ENCODE data around the gene GNAI2. TPM values are rescaled to one million over a fixed set of nuclear protein-coding genes. Genes with fewer than 3 reads are reported as not detected.

Gene GNAI2
- polyA plus RNA-seq, 1 of the 3 experiments (the other 2 are of a cell fraction), result 649 TPM

DNA sequence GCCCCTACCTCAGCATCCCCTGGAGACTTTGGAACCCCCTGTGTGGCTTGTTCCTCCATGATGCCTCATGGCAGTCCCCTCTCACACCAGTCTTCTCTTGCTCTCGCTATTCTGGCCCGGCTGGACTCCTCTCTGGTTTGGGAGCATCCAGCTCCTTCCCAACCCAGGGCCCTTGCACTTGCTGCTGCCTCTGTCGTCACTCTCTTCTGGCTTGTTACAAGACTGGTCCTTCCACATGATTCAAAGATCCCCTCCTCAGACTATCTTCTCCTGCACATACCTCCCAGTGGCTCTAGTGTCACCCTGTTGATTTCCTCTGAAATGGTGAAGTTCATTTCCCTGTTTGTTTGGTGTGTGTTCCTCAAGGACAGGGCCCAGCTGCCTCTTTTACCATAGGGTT is 6.5 kb upstream of the GNAI2 start:
- 97% methylated on average over 3 of the region's 3 CpGs for WGBS (ENCODE audit: low lambda C conversion rate)
- Histone ChIP-seq H3K79me2 (ENCODE audit: insufficient read depth) (no peaks in the 10 kb centered on the region), H3K27me3 (ENCODE audit: insufficient read depth) (no peaks in the 10 kb centered on the region; the same call in 1 of the 2 replicates), H4K20me1 (ENCODE audit: insufficient read depth) (no peaks in the 10 kb centered on the region), H3K9ac (no peak overlapping the region), H3K9me3 (no peaks in the 10 kb centered on the region), H3K36me3 (replicated peaks in 1 of 2; ENCODE audit: control insufficient read depth in 1 of 2, insufficient read depth in 2 of 2, low read length in 1 of 2) (no peaks in the 10 kb centered on the region), H3F3A (replicated peaks; ENCODE audit: insufficient read depth) (peaks cover 3% of the 10 kb centered on the region), H3K4me2 (no peak overlapping the region), H3K4me1 (ENCODE audit: control insufficient read depth in 1 of 2, insufficient read depth in 2 of 2, low read depth in 1 of 2, low read length in 1 of 2) (peaks cover 0 to 9% of the 10 kb centered on the region in 2 experiments; a peak in 1 of 4 replicates), H2AFZ (ENCODE audit: low read depth) (no peak overlapping the region), H3K27ac (ENCODE audit: low read depth in 2 of 2, low read length in 1 of 2) (no peak overlapping the region), H3K9me2 (no peaks in the 10 kb centered on the region), H3K4me3 (ENCODE audit: low read depth in 2 of 2, low read length in 1 of 2) (no peak overlapping the region)
- no peak for DNase-seq
- ChIA-PET CTCF (interaction anchor here (1.1 to 61.6 kb wide), 8 partner anchors 19 to 384 kb away, joined by 3 to 1375 read pairs (median 78); partner anchors contain the start of genes GNAI2, GNAT1, LSMEM2 and SEMA3B), POLR2A (no interaction called here)
- TF ChIP-seq POLR2AphosphoS5 (IDR thresholded peaks at IDR 0.05; ENCODE audit: low read depth, low read length) (no peak), FOSL2 (IDR thresholded peaks at IDR 0.05; ENCODE audit: borderline replicate concordance, low read depth) (no peak), RFX5 (IDR thresholded peaks at IDR 0.05; ENCODE audit: low read length) (no peak), NRF1 (IDR thresholded peaks at IDR 0.05; ENCODE audit: low read depth, low read length) (no peak), CHD2 (IDR thresholded peaks at IDR 0.05; ENCODE audit: low read length, partially characterized antibody) (no peak), RAD21 (IDR thresholded peaks at IDR 0.05; ENCODE audit: low read length) (no peak), FOXM1 (IDR thresholded peaks at IDR 0.05; ENCODE audit: low read depth) (no peak), YY1 (IDR thresholded peaks at IDR 0.05; ENCODE audit: low read depth) (no peak), GABPA (IDR thresholded peaks at IDR 0.05; ENCODE audit: low read depth) (no peak), RXRA (IDR thresholded peaks at IDR 0.05; ENCODE audit: borderline replicate concordance, low read depth) (no peak), MEF2A (IDR thresholded peaks at IDR 0.05; ENCODE audit: borderline replicate concordance, low read depth) (no peak), EZH2phosphoT487 (IDR thresholded peaks at IDR 0.05; ENCODE audit: borderline replicate concordance, low read depth) (no peak), RCOR1 (IDR thresholded peaks at IDR 0.05; ENCODE audit: low read length) (no peak), GATA2 (CRISPR knock-in tag; IDR thresholded peaks at IDR 0.05) (no peak)
- TF ChIP-seq, protein P1, sequence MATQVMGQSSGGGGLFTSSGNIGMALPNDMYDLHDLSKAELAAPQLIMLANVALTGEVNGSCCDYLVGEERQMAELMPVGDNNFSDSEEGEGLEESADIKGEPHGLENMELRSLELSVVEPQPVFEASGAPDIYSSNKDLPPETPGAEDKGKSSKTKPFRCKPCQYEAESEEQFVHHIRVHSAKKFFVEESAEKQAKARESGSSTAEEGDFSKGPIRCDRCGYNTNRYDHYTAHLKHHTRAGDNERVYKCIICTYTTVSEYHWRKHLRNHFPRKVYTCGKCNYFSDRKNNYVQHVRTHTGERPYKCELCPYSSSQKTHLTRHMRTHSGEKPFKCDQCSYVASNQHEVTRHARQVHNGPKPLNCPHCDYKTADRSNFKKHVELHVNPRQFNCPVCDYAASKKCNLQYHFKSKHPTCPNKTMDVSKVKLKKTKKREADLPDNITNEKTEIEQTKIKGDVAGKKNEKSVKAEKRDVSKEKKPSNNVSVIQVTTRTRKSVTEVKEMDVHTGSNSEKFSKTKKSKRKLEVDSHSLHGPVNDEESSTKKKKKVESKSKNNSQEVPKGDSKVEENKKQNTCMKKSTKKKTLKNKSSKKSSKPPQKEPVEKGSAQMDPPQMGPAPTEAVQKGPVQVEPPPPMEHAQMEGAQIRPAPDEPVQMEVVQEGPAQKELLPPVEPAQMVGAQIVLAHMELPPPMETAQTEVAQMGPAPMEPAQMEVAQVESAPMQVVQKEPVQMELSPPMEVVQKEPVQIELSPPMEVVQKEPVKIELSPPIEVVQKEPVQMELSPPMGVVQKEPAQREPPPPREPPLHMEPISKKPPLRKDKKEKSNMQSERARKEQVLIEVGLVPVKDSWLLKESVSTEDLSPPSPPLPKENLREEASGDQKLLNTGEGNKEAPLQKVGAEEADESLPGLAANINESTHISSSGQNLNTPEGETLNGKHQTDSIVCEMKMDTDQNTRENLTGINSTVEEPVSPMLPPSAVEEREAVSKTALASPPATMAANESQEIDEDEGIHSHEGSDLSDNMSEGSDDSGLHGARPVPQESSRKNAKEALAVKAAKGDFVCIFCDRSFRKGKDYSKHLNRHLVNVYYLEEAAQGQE (IDR thresholded peaks at IDR 0.05; ENCODE audit: low read depth, low read length), result no peak
- TF ChIP-seq, protein P2, sequence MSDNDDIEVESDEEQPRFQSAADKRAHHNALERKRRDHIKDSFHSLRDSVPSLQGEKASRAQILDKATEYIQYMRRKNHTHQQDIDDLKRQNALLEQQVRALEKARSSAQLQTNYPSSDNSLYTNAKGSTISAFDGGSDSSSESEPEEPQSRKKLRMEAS (IDR thresholded peaks at IDR 0.05; ENCODE audit: low read depth), result no peak
- TF ChIP-seq, protein P3, sequence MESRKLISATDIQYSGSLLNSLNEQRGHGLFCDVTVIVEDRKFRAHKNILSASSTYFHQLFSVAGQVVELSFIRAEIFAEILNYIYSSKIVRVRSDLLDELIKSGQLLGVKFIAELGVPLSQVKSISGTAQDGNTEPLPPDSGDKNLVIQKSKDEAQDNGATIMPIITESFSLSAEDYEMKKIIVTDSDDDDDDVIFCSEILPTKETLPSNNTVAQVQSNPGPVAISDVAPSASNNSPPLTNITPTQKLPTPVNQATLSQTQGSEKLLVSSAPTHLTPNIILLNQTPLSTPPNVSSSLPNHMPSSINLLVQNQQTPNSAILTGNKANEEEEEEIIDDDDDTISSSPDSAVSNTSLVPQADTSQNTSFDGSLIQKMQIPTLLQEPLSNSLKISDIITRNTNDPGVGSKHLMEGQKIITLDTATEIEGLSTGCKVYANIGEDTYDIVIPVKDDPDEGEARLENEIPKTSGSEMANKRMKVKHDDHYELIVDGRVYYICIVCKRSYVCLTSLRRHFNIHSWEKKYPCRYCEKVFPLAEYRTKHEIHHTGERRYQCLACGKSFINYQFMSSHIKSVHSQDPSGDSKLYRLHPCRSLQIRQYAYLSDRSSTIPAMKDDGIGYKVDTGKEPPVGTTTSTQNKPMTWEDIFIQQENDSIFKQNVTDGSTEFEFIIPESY (IDR thresholded peaks at IDR 0.05; ENCODE audit: borderline replicate concordance, low read depth), result no peak
- TF ChIP-seq, protein P4, sequence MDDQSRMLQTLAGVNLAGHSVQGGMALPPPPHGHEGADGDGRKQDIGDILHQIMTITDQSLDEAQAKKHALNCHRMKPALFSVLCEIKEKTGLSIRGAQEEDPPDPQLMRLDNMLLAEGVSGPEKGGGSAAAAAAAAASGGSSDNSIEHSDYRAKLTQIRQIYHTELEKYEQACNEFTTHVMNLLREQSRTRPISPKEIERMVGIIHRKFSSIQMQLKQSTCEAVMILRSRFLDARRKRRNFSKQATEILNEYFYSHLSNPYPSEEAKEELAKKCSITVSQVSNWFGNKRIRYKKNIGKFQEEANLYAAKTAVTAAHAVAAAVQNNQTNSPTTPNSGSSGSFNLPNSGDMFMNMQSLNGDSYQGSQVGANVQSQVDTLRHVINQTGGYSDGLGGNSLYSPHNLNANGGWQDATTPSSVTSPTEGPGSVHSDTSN (IDR thresholded peaks at IDR 0.05), result no peak
- TF ChIP-seq, protein P5, sequence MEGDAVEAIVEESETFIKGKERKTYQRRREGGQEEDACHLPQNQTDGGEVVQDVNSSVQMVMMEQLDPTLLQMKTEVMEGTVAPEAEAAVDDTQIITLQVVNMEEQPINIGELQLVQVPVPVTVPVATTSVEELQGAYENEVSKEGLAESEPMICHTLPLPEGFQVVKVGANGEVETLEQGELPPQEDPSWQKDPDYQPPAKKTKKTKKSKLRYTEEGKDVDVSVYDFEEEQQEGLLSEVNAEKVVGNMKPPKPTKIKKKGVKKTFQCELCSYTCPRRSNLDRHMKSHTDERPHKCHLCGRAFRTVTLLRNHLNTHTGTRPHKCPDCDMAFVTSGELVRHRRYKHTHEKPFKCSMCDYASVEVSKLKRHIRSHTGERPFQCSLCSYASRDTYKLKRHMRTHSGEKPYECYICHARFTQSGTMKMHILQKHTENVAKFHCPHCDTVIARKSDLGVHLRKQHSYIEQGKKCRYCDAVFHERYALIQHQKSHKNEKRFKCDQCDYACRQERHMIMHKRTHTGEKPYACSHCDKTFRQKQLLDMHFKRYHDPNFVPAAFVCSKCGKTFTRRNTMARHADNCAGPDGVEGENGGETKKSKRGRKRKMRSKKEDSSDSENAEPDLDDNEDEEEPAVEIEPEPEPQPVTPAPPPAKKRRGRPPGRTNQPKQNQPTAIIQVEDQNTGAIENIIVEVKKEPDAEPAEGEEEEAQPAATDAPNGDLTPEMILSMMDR (IDR thresholded peaks at IDR 0.05), result no peak
- TF ChIP-seq, protein P6, sequence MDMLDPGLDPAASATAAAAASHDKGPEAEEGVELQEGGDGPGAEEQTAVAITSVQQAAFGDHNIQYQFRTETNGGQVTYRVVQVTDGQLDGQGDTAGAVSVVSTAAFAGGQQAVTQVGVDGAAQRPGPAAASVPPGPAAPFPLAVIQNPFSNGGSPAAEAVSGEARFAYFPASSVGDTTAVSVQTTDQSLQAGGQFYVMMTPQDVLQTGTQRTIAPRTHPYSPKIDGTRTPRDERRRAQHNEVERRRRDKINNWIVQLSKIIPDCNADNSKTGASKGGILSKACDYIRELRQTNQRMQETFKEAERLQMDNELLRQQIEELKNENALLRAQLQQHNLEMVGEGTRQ (IDR thresholded peaks at IDR 0.05; ENCODE audit: borderline replicate concordance, low read depth, low read length), result no peak
